Mesenchymal stem cell (in vitro differentiated cells and primary cell): ENCODE measurements around the gene MINDY4.

Experiments used
- DNase-seq: peaks from one replicate; pipeline ENCODE4 v3.0.0-alpha.2; 2013
- H2AFZ ChIP-seq: one replicate; pipeline ENCODE4 v1.6.1; 2013; ENCODE audit warnings: low read depth, mild to moderate bottlenecking, control low read depth, inconsistent platforms, low read length, moderate library complexity
- H2AK5ac ChIP-seq: 2 replicates; pipeline ENCODE4 v1.6.1; 2013; ENCODE audit warnings: low read length, moderate library complexity, mild to moderate bottlenecking, inconsistent platforms; ENCODE audit not compliant: severe bottlenecking
- H2BK120ac ChIP-seq: one replicate; pipeline ENCODE4 v1.6.1; 2013; ENCODE audit warnings: low read depth, mild to moderate bottlenecking, inconsistent platforms, low read length, moderate library complexity
- H2BK12ac ChIP-seq, 2 experiments: one replicate each; pipeline ENCODE4 v1.6.1; 2013; ENCODE audit warnings: inconsistent platforms in 2 of 2, low read length in 2 of 2, mild to moderate bottlenecking in 2 of 2, moderate library complexity in 2 of 2, control low read depth in 1 of 2
- H2BK15ac ChIP-seq: one replicate; pipeline ENCODE4 v1.6.1; 2013; ENCODE audit warnings: mild to moderate bottlenecking, low read depth, inconsistent platforms; ENCODE audit not compliant: poor library complexity, severe bottlenecking
- H2BK5ac ChIP-seq: 2 replicates; pipeline ENCODE4 v1.6.1; 2013; ENCODE audit warnings: low read depth, mild to moderate bottlenecking, low read length, control low read depth, inconsistent platforms; ENCODE audit not compliant: poor library complexity, severe bottlenecking
- H3K14ac ChIP-seq, 2 experiments: one replicate each; pipeline ENCODE4 v1.6.1; 2013; ENCODE audit warnings: inconsistent platforms in 2 of 2, low read length in 2 of 2, control low read depth in 1 of 2, mild to moderate bottlenecking in 1 of 2, moderate library complexity in 1 of 2
- H3K18ac ChIP-seq, 2 experiments: one replicate each; pipeline ENCODE4 v1.6.1; 2013; ENCODE audit warnings: inconsistent platforms in 2 of 2, low read length in 2 of 2, control low read depth in 1 of 2, low read depth in 1 of 2, mild to moderate bottlenecking in 1 of 2
- H3K23ac ChIP-seq, 2 experiments: one replicate each; pipeline ENCODE4 v1.6.1; 2013; ENCODE audit warnings: inconsistent platforms in 2 of 2, low read length in 2 of 2, mild to moderate bottlenecking in 2 of 2, moderate library complexity in 2 of 2, control low read depth in 1 of 2
- H3K27ac ChIP-seq: 2 replicates; pipeline ENCODE4 v1.5.1; 2013; ENCODE audit warnings: mild to moderate bottlenecking, moderate library complexity, low read length, control low read depth, inconsistent platforms; ENCODE audit not compliant: poor library complexity, severe bottlenecking
- H3K27me3 ChIP-seq, 2 experiments: 2 replicates each; pipeline versions ENCODE4 v1.6.1 to v1.7.0; 2013; ENCODE audit warnings: low read length in 2 of 2, mild to moderate bottlenecking in 2 of 2, moderate library complexity in 2 of 2, control low read depth in 1 of 2, inconsistent platforms in 1 of 2; ENCODE audit not compliant: control insufficient read depth in 1 of 2, insufficient read depth in 1 of 2
- H3K36me3 ChIP-seq, 2 experiments: 2 replicates each; pipeline versions ENCODE4 v1.6.1 to v1.7.0; 2013; ENCODE audit warnings: low read length in 2 of 2, control low read depth in 1 of 2, inconsistent platforms in 1 of 2, low read depth in 1 of 2, mild to moderate bottlenecking in 1 of 2; ENCODE audit not compliant: insufficient read depth in 2 of 2, control insufficient read depth in 1 of 2
- H3K4ac ChIP-seq, 2 experiments: one replicate each; pipeline ENCODE4 v1.6.1; 2013; ENCODE audit warnings: inconsistent platforms in 2 of 2, low read length in 2 of 2, mild to moderate bottlenecking in 2 of 2, moderate library complexity in 2 of 2, control low read depth in 1 of 2, low read depth in 1 of 2
- H3K4me1 ChIP-seq: 2 replicates; pipeline ENCODE4 v1.6.1; 2013; ENCODE audit warnings: low read depth, low read length, control low read depth; ENCODE audit not compliant: control insufficient read depth, insufficient read depth
- H3K4me2 ChIP-seq: 2 replicates; pipeline ENCODE4 v1.6.1; 2013; ENCODE audit warnings: low read length, mild to moderate bottlenecking, inconsistent platforms; ENCODE audit not compliant: poor library complexity, severe bottlenecking
- H3K4me3 ChIP-seq, 2 experiments: 2 replicates each; pipeline versions ENCODE4 v1.5.1 to v1.7.0; 2013; ENCODE audit warnings: low read length in 2 of 2, mild to moderate bottlenecking in 2 of 2, control low read depth in 1 of 2, low read depth in 1 of 2; ENCODE audit not compliant: insufficient read depth in 1 of 2
- H3K79me1 ChIP-seq: replicated peaks from 2 replicates; pipeline ENCODE4 v1.6.1; 2013; ENCODE audit warnings: mild to moderate bottlenecking, control low read depth, low read length, inconsistent platforms; ENCODE audit not compliant: poor library complexity, severe bottlenecking
- H3K9ac ChIP-seq: 2 replicates; pipeline ENCODE4 v1.7.0; 2013; ENCODE audit warnings: mild to moderate bottlenecking, low read length, moderate library complexity
- H3K9me3 ChIP-seq: 2 replicates; pipeline ENCODE4 v1.7.0; 2013; ENCODE audit warnings: mild to moderate bottlenecking, low read length; ENCODE audit not compliant: control insufficient read depth
- H4K8ac ChIP-seq: one replicate; pipeline ENCODE4 v1.6.1; 2013; ENCODE audit warnings: inconsistent platforms, mild to moderate bottlenecking, low read length, moderate library complexity
- H4K91ac ChIP-seq: one replicate; pipeline ENCODE4 v1.6.1; 2013; ENCODE audit warnings: mild to moderate bottlenecking, low read length, inconsistent platforms
- WGBS: methylation state at CpG from one replicate; pipeline ENCODE4 v1.1.7; 2013; ENCODE audit warnings: mixed read lengths; 5-methylcytosine and 5-hydroxymethylcytosine counted together

The MINDY4 gene

DNA sequence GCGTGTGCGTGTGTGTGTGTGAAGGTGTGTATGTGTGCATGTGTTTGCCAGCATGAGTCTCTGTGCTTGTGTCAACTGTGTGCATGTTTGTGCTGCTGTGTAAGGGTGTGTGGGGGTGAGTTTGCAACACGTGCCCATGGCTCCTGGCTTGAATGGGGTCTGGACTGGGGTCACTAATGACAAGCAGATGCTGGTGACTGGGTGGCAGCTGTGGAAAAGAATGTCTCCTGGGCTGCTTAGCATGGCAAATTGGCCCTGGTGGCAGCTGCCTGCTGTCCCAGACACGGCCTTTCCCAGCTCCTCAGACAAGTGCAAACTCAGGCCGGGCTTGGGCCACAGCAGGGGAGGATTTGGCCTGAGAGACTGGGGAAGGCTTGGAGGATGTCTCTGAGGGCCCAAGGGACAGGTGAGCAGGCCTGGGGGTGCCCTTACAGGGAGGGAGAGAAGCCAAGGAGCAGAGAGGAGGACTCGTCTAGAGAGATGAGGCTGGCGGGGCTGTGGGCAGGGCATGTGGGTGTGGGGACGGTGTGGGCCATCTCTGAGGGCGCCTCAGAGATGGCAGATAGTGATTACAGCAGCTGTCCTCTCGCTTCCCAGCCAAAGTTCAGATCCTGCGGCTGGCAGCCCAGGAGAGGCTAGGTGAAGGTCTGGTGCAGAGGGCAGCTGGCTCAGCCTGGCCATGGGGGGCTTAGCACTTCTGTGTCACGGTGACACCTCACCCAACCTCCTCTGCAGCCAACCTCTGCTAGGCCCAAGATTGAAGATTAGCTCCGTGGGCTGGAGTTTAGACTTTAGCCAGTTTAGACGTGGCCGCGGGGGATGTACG is 142.0 kb downstream of the MINDY4 start:
- H3K9ac ChIP-seq: peak overlapping the region; percentile 45
- no peak overlapping the region for H2BK5ac ChIP-seq
- no peak overlapping the region for H2BK120ac ChIP-seq
- peak overlapping the region in 1 of 2 experiments; percentile 61 for H3K4me3 ChIP-seq
- DNase-seq: no peak
- H3K36me3 ChIP-seq: peaks cover 0 to 6% of the 10 kb centered on the region in 2 experiments
- H3K27me3 ChIP-seq: no peaks in the 10 kb centered on the region
- peaks cover 47% of the 10 kb centered on the region for H3K4me1 ChIP-seq
- H2BK15ac ChIP-seq: peak overlapping the region; percentile 37
- no peak overlapping the region for H3K27ac ChIP-seq
- peak overlapping the region; percentile 33 for H2AK5ac ChIP-seq
- no peak overlapping the region for H2BK12ac ChIP-seq
- no peak overlapping the region for H3K18ac ChIP-seq
- no peaks in the 10 kb centered on the region for H3K9me3 ChIP-seq
- H4K8ac ChIP-seq: no peak overlapping the region
- no peak overlapping the region for H3K4ac ChIP-seq
- H3K14ac ChIP-seq: peak overlapping the region in 1 of 2 experiments; percentile 1
- WGBS: 84% methylated on average over 17 of the region's 17 CpGs
- no peak overlapping the region for H3K4me2 ChIP-seq
- H3K23ac ChIP-seq: no peak overlapping the region
- no peak overlapping the region for H2AFZ ChIP-seq
- no peak overlapping the region for H4K91ac ChIP-seq
- H3K79me1 ChIP-seq: no peaks in the 10 kb centered on the region

DNA sequence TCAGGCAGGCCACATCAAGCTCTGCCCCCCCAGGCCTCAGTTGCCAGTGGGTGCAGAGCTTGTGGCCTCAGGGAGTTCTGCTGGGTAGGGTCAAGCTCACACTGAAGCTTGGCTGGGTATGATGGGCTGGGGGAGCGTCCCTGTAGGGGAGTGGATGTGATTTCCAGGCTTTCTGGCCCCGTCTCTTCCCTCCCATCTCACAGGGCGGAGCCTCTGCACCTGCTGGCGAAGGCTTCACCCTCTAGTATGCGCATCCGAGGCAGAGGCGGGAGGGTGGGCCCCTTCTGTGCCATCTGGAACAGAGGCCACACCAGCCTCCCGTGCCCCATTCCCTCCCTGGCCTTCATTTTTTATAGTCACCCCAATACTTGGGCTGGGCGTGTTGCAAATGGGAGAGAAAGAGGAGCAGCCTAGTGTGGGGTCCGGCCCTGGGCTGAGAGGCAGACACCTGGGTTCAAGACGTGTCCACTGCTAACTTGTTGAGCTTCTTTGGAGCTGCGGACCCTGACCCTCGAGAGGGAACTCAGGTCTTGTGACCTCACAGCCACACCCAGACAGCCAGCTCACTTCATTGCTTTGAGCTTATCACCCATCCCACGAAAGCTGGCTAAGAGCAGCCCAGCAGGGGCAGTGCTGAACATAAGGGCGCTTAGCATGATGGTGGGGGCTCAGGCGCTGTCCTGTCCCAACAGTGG is 142.8 kb downstream of the MINDY4 start:
- Histone ChIP-seq H4K91ac (no peak overlapping the region), H2AFZ (no peak overlapping the region), H3K79me1 (no peaks in the 10 kb centered on the region), H3K4me2 (no peak overlapping the region), H3K36me3 (peaks cover 0 to 8% of the 10 kb centered on the region in 2 experiments), H2BK5ac (no peak overlapping the region), H3K18ac (no peak overlapping the region), H2BK12ac (peak overlapping the region in 1 of 2 experiments; percentile 16), H3K4me3 (peak overlapping the region; percentile 1 to 18), H3K14ac (no peak overlapping the region), H3K4ac (no peak overlapping the region), H3K9ac (peak overlapping the region; percentile 59), H3K4me1 (peaks cover 50% of the 10 kb centered on the region), H2BK120ac (no peak overlapping the region), H2AK5ac (peak overlapping the region; percentile 33), H3K23ac (no peak overlapping the region), H3K9me3 (no peaks in the 10 kb centered on the region), H4K8ac (no peak overlapping the region), H3K27ac (no peak overlapping the region), H3K27me3 (no peaks in the 10 kb centered on the region), H2BK15ac (peak overlapping the region; percentile 17)
- no peak for DNase-seq
- WGBS: 92% methylated on average over 14 of the region's 16 CpGs

DNA sequence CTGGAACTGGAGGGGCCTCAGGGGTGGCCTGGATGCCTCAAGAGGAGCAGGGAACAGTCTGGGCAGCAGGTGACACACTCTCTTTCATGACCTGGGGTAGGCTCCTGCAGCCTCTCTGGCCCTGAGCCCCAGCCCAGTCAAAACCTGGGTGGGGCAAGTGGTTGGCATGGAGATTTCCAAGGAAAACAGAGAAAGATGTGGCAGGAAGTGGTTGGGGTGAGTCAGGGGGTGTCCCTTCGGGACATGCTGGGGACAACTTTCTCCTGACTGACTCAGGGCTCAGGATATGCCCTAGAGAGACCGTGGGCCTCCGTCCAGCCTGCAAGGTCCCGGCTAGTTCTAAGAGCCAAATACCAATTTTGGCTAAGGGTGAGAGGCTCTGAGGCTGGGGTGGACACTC is 143.4 kb downstream of the MINDY4 start:
- peaks cover 52% of the 10 kb centered on the region for H3K4me1 ChIP-seq
- no peaks in the 10 kb centered on the region for H3K27me3 ChIP-seq
- H2AK5ac ChIP-seq: no peak overlapping the region
- DNase-seq: peak; percentile 69
- H2AFZ ChIP-seq: no peak overlapping the region
- peak overlapping the region in 1 of 2 experiments; percentile 6 for H3K4me3 ChIP-seq
- no peak overlapping the region for H3K23ac ChIP-seq
- peaks cover 0 to 8% of the 10 kb centered on the region in 2 experiments for H3K36me3 ChIP-seq
- peak overlapping the region; percentile 66 for H3K9ac ChIP-seq
- H3K14ac ChIP-seq: peak overlapping the region in 1 of 2 experiments; percentile 89
- no peak overlapping the region for H3K4me2 ChIP-seq
- no peak overlapping the region for H3K27ac ChIP-seq
- peak overlapping the region; percentile 48 to 78 for H3K18ac ChIP-seq
- H3K4ac ChIP-seq: no peak overlapping the region
- 16% methylated on average over 4 of the region's 4 CpGs for WGBS
- no peak overlapping the region for H2BK120ac ChIP-seq
- H2BK15ac ChIP-seq: no peak overlapping the region
- no peak overlapping the region for H4K8ac ChIP-seq
- H2BK12ac ChIP-seq: no peak overlapping the region
- no peaks in the 10 kb centered on the region for H3K9me3 ChIP-seq
- no peak overlapping the region for H2BK5ac ChIP-seq
- no peaks in the 10 kb centered on the region for H3K79me1 ChIP-seq
- peak overlapping the region; percentile 43 for H4K91ac ChIP-seq

DNA sequence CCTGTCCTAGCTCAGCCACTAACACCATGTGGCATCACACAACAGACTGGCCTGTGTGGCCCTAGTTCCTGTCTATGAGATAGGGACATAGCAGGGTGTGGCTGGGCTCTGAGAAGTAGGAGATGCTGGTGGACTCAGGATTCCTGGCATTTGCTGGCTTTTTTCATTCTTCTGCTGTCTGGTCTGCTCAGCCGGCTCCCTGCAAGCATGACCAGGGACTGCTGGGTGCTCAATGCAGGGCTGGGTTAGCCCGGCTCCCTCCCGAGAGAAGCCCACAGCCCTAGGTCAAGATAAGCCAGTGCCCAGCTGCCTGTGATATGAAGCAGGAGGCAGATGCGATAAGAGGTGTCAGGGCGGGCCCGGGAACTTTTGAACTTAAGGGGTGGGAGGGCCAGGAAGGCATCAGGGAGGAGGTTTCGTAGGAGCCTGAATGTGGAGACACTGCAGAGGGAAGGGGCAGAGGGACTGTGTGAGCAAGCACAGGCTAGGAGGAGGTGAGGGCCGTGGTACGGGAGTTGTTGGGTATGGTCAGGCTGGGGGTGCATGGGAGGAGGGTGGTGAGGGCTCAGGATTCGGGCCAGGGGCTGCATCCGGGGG is 143.9 kb downstream of the MINDY4 start:
- H2BK5ac ChIP-seq: no peak overlapping the region
- H4K8ac ChIP-seq: peak overlapping the region; percentile 23
- no peak overlapping the region for H3K27ac ChIP-seq
- peak overlapping the region; percentile 43 for H4K91ac ChIP-seq
- no peak overlapping the region for H3K23ac ChIP-seq
- peak overlapping the region in 1 of 2 experiments; percentile 42 for H3K4ac ChIP-seq
- peaks cover 55% of the 10 kb centered on the region for H3K4me1 ChIP-seq
- H3K4me2 ChIP-seq: no peak overlapping the region
- H2BK120ac ChIP-seq: no peak overlapping the region
- peak overlapping the region; percentile 64 for H2BK15ac ChIP-seq
- no peak for DNase-seq
- peak overlapping the region; percentile 48 to 78 for H3K18ac ChIP-seq
- H3K27me3 ChIP-seq: no peaks in the 10 kb centered on the region
- H2BK12ac ChIP-seq: no peak overlapping the region
- WGBS: 49% methylated on average over 11 of the region's 11 CpGs
- peak overlapping the region; percentile 33 for H2AK5ac ChIP-seq
- peak overlapping the region; percentile 66 for H3K9ac ChIP-seq
- H3K4me3 ChIP-seq: no peak overlapping the region
- H3K36me3 ChIP-seq: peaks cover 0 to 8% of the 10 kb centered on the region in 2 experiments
- no peaks in the 10 kb centered on the region for H3K9me3 ChIP-seq
- H3K79me1 ChIP-seq: no peaks in the 10 kb centered on the region
- H2AFZ ChIP-seq: no peak overlapping the region
- H3K14ac ChIP-seq: peak overlapping the region in 1 of 2 experiments; percentile 89
